ENCODE data around the gene FYN. TPM values are rescaled to one million over a fixed set of nuclear protein-coding genes. Genes with fewer than 3 reads are reported as not detected.

The FYN gene
- 3.1 and 3.5 TPM in 2 replicates for polyA plus RNA-seq (2011; rRNA removed)
- polyA plus RNA-seq (2012; cell fraction: cytosol; rRNA removed) = 2.3 and 2.5 TPM in 2 replicates
- 1.8 and 2.6 TPM in 2 replicates for polyA plus RNA-seq (2012; cell fraction: nucleus; rRNA removed)
- 3.7 to 5.8 TPM (median 5.1 TPM) in 3 replicates for polyA plus RNA-seq (2017; fragmentation: RNase III; extraction: RNeasy Plus Mini Kit Qiagen cat#74134 plus additional on column Dnase treatment)
- polyA minus RNA-seq (2011; rRNA and poly(A)+ RNA removed) = 1.6 and 3.4 TPM in 2 replicates

GRCh38 chr6:111873178-111874024 is at the start of gene FYN:
Gene FYN (minus strand): TSS chr6:111873452. CDS start chr6:111720051, 153,401 bp downstream.
- peak within 1 kb of the TSS; percentile 28 to 87; a peak in 5 of 6 replicates for H3K27ac ChIP-seq
- CTCF ChIA-PET = interaction anchor here (0.6 to 1.2 kb wide), 4 partner anchors 9 to 420 kb away, joined by 3 to 4 read pairs (median 4); no protein-coding TSS in a partner anchor
- WGBS (ENCODE audit: missing lambda C conversion rate) = 1% methylated on average over 16 of the region's 75 CpGs
- H3K9me3 ChIP-seq = no peaks in the 10 kb centered on the region
- DNase-seq (ENCODE audit: low read depth in 1 of 2, low spot score in 1 of 2) (peak; percentile 89 to 91), FAIRE-seq (no peak), ATAC-seq (peak; percentile 98 to 100)
- peak within 1 kb of the TSS; percentile 96 for H3K4me2 ChIP-seq
- H3K4me3 ChIP-seq = peak within 1 kb of the TSS; percentile 77
- TF ChIP-seq BCL3 (IDR thresholded peaks at IDR 0.05) = no peak
- TF ChIP-seq, protein P1, sequence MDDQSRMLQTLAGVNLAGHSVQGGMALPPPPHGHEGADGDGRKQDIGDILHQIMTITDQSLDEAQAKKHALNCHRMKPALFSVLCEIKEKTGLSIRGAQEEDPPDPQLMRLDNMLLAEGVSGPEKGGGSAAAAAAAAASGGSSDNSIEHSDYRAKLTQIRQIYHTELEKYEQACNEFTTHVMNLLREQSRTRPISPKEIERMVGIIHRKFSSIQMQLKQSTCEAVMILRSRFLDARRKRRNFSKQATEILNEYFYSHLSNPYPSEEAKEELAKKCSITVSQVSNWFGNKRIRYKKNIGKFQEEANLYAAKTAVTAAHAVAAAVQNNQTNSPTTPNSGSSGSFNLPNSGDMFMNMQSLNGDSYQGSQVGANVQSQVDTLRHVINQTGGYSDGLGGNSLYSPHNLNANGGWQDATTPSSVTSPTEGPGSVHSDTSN (IDR thresholded peaks at IDR 0.05) = peak; percentile 92
- 0 out of 2 replicates have a peak, but pooled peaks have one; percentile 31 for TF ChIP-seq E2F6 (IDR thresholded peaks at IDR 0.05; ENCODE audit: borderline replicate concordance, low read depth)
- peak in 1 of 2 experiments; percentile 43; a peak in 2 of 4 replicates for TF ChIP-seq CEBPB (IDR thresholded peaks at IDR 0.05)
- TF ChIP-seq, protein P2, sequence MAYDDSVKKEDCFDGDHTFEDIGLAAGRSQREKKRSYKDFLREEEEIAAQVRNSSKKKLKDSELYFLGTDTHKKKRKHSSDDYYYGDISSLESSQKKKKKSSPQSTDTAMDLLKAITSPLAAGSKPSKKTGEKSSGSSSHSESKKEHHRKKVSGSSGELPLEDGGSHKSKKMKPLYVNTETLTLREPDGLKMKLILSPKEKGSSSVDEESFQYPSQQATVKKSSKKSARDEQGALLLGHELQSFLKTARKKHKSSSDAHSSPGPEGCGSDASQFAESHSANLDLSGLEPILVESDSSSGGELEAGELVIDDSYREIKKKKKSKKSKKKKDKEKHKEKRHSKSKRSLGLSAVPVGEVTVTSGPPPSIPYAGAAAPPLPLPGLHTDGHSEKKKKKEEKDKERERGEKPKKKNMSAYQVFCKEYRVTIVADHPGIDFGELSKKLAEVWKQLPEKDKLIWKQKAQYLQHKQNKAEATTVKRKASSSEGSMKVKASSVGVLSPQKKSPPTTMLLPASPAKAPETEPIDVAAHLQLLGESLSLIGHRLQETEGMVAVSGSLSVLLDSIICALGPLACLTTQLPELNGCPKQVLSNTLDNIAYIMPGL (CRISPR knock-in tag; IDR thresholded peaks at IDR 0.05; ENCODE audit: borderline replicate concordance) = no peak
- TF ChIP-seq RNF2 (IDR thresholded peaks at IDR 0.05; ENCODE audit: borderline replicate concordance, low read depth) = 0 out of 2 replicates have a peak, but pooled peaks have one; percentile 13
- no peak for TF ChIP-seq RARB (CRISPR knock-in tag; IDR thresholded peaks at IDR 0.05)
- no peaks in the 10 kb centered on the region for H3K4me1 ChIP-seq
- POLR2A ChIA-PET = no interaction called here

DNA sequence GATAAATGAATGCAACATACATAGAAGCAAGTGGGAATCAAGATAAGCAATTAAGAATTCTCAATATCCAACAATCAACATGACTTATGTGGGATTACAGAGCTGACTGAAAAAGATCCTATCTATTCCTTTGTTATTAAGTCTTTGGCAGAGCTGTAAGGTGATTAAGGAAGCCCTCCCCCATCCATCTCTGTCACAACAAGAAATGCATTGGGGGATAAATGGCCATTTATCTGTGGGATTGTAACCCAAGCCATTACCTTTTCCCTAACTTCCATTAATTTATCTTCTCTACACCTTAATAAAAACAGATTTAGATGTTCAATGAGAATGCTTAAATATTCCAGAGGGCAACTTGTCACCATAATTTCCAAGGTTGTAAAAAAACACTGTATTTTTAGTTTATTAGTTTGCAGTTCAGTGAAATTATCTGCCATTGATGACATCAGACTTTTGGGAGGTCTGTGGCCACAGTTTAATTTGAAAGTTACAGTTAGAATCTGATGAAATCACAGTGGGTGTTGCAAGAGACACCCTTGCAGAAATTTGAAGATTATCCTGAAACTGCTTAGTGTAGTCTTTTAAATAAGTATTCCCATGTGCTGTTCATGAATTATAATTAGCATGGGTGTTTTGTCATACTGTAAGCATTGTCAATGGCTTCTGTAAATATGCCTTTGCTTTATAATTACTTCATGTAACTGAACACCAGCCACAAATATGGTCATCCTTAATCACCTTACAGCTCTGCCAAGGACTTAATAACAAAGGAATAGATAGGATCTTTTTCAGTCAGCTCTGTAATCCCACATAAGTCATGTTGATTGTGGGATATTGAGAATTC is 49.4 kb upstream of the FYN start:
- no peak for TF ChIP-seq NFE2L2 (conservative IDR thresholded peaks at IDR 0.05; ENCODE audit: low read length)
- no peak for TF ChIP-seq REST (IDR thresholded peaks at IDR 0.05)
- ATAC-seq = no peak
- POLR2A ChIA-PET = no interaction called here
- CTCF ChIA-PET = no interaction called here
- no peak for FAIRE-seq
- no peak overlapping the region for H3K27ac ChIP-seq
- H3K4me3 ChIP-seq = no peak overlapping the region
- H3K4me1 ChIP-seq = 0 out of 3 replicates have a peak, but pooled peaks cover 6% of the 10 kb centered on the region
- no peak overlapping the region for H3K4me2 ChIP-seq
- DNase-seq (ENCODE audit: low read depth in 1 of 2, low spot score in 1 of 2) = no peak
- H3K9me3 ChIP-seq = no peaks in the 10 kb centered on the region
